Activated CD4-positive, alpha-beta memory T cell treated with anti-CD3 and anti-CD28 coated beads, Interleukin-2, amount 10 ng/mL, durations not matched to agents 7 days and 5 days (primary cell): ENCODE results near the gene TACR1. TPM values are rescaled to one million over a fixed set of nuclear protein-coding genes. Genes with fewer than 3 reads are reported as not detected.

Experiments
- CTCF ChIA-PET: fragments of 350-600 bp; sonication (Branson Sonifier 250); formaldehyde crosslinking; loops from one replicate; lab custom pipeline; 2021; ENCODE audit warnings: antibody characterized with exemption, inconsistent platforms; lab: Charles Lee
- POLR2A ChIA-PET: fragments of 350-600 bp; sonication (Branson Sonifier 250); formaldehyde crosslinking; loops from one replicate; lab custom pipeline; 2021; ENCODE audit warnings: antibody characterized with exemption; lab: Charles Lee
- DNase-seq: peaks from one replicate; pipeline ENCODE4 v3.0.0-alpha.2; 2020
- H3K27ac Mint-ChIP-seq: one replicate; pipeline ENCODE4 v1.8.0; 2021; ENCODE audit warnings: mild to moderate bottlenecking, mixed read lengths
- H3K27me3 Mint-ChIP-seq: one replicate; pipeline ENCODE4 v1.8.0; 2021; ENCODE audit warnings: mixed read lengths
- H3K36me3 Mint-ChIP-seq: one replicate; pipeline ENCODE4 v1.8.0; 2021; ENCODE audit warnings: low read depth, mixed read lengths
- H3K4me1 Mint-ChIP-seq: one replicate; pipeline ENCODE4 v1.8.0; 2021; ENCODE audit warnings: mixed read lengths
- H3K4me3 Mint-ChIP-seq: one replicate; pipeline ENCODE4 v1.8.0; 2021; ENCODE audit warnings: mild to moderate bottlenecking, mixed read lengths
- H3K9me3 Mint-ChIP-seq: one replicate; pipeline ENCODE4 v1.8.0; 2021; ENCODE audit warnings: mixed read lengths
- total RNA-seq, 2 experiments: library from RNA; stranded (reverse); gene quantifications; one replicate each; pipeline ENCODE4 v1.2.3, GENCODE V29; 2021

TACR1 gene
- total RNA-seq, 2 experiments from 2014 or later, result not detected

DNA sequence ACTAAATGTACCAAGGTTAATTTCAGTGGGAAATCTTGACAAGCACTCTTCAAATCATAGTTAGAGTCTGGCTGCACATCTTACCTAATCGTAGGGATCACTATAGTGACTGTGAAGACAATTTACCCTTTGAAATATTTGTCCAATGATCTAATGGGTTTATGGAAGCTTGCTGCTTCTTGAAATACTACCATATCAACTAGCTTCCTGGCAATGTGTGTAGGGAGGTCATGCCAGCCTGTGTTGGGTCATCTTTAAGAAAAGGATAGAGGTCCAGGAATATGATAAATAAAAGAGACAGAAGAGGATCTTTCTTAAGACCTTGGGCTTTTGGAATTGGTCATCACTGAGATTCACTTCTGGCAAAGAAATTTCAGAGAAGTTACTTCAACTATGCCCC is 156.5 kb downstream of the TACR1 start:
- H3K4me1 Mint-ChIP-seq, result no peaks in the 10 kb centered on the region
- ChIA-PET CTCF (no interaction called here), POLR2A (no interaction called here)
- H3K4me3 Mint-ChIP-seq, result no peak overlapping the region
- no peak for DNase-seq
- H3K9me3 Mint-ChIP-seq, result no peaks in the 10 kb centered on the region
- no peak overlapping the region for H3K27ac Mint-ChIP-seq
- H3K27me3 Mint-ChIP-seq, result no peaks in the 10 kb centered on the region
- H3K36me3 Mint-ChIP-seq, result no peaks in the 10 kb centered on the region

DNA sequence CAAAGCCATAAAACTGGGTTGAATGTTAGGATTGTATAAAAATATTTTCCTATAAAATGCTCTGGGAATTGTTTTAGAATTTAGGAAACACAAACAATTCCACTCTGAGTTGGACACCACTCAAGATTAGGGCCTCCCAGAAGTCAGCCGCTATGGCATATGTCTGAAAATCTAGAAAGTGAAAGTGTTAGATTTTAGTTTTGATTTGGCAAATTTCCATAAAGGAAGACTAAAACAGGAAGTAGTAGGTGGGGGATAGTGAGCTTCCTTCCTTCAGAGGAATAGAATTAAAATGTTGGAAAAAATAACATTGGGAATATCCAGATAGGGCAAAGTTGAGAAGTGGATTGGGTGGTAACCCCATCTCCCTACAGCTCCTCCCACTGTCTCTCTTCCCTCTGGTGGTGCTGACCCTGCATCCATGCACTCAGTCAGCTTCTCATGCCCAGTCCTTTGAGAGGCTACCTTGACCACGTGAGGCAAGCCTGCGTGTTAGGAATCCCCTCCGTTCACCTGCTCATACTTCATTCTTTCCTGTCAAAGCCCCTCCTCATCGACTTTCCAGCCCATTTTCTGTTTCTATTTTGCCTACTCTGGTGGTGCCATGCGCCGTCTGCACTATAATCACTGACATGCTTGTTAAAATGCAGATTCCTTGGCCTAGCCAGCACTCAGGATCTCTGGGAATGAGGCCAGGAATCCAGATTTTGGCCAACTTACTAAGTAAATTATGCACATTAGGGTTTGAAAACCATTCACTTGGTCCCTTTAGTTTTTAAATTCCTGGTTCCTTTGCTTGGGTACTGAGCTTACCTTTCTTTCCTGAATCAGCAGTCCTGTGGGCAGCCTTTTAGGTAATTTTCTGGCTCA is 157.4 kb downstream of the TACR1 start:
- no peaks in the 10 kb centered on the region for H3K4me1 Mint-ChIP-seq
- POLR2A ChIA-PET, result no interaction called here
- H3K4me3 Mint-ChIP-seq, result no peak overlapping the region
- CTCF ChIA-PET, result interaction anchor here (1.3 kb wide), 1 partner anchor 17 kb away, joined by 3 read pairs; no protein-coding TSS in a partner anchor
- H3K36me3 Mint-ChIP-seq, result no peaks in the 10 kb centered on the region
- DNase-seq, result no peak
- no peaks in the 10 kb centered on the region for H3K9me3 Mint-ChIP-seq
- H3K27me3 Mint-ChIP-seq, result no peaks in the 10 kb centered on the region
- no peak overlapping the region for H3K27ac Mint-ChIP-seq

DNA sequence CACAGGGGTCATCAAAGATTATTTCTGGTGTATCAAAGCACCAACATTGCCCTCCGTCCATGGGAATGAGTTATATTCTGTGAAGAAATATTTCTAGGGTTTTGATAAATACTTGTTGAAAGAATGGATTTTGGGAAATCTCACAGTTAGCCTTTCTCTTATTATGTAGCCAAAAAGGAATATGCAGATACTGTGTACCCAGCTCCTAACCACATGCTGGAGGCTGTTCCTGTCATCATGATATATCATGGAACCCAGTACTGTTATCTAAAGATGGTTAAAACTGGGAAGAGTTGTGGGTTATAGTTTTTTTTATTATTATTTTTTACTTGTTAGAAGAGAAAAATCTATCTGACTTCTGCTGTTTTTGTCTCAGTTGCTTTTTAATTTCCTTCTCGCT is 158.1 kb downstream of the TACR1 start:
- CTCF ChIA-PET, result interaction anchor here (1.3 kb wide), 1 partner anchor 18 kb away, joined by 3 read pairs; no protein-coding TSS in a partner anchor
- Mint-ChIP-seq H3K9me3 (no peaks in the 10 kb centered on the region), H3K36me3 (no peaks in the 10 kb centered on the region), H3K27me3 (no peaks in the 10 kb centered on the region), H3K4me1 (no peaks in the 10 kb centered on the region), H3K4me3 (no peak overlapping the region), H3K27ac (no peak overlapping the region)
- no peak for DNase-seq
- POLR2A ChIA-PET, result no interaction called here

DNA sequence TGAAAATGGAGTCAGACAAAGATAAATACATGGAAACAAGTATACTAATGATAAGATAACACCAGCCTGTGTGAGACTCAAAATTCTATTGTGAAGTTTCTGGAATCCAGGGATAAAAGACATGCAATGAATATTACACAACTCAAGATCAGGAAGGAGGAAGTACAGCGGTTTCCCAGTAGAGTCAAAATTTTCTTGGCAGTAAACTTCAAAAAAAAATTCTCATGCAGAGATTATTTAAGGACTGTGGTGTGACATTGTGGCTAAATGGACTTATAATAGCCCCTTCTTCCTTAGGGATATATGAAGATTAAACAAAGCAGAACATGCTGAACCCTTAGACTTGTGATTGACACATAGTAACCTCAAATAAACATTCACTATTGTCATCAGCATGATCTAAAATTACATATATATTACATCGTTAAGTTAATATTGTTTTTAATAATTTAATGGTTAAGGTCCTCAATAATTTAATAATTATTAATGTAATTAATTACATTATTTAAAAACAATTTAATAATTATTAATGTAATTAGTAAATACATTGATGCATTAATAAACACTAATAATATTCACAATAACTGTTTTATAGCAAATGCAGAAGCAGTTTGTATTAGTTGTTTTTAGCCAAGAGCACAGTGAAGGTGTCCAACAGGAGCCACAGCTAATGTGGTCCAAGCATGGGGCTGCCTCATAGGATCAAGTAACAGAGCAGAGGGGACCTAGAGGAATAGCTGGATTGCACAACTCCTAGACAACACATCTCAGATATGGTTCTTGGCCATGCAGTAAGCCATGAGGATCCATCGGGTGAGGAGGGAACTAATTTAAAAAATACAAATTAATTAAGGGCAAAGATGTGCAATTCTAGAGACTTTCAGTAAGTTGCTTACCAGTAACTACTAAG is 163.6 kb downstream of the TACR1 start:
- CTCF ChIA-PET, result no interaction called here
- POLR2A ChIA-PET, result no interaction called here
- H3K4me1 Mint-ChIP-seq, result peaks cover 8% of the 10 kb centered on the region
- H3K27ac Mint-ChIP-seq, result no peak overlapping the region
- no peaks in the 10 kb centered on the region for H3K9me3 Mint-ChIP-seq
- no peaks in the 10 kb centered on the region for H3K27me3 Mint-ChIP-seq
- no peak overlapping the region for H3K4me3 Mint-ChIP-seq
- no peak for DNase-seq
- no peaks in the 10 kb centered on the region for H3K36me3 Mint-ChIP-seq

DNA sequence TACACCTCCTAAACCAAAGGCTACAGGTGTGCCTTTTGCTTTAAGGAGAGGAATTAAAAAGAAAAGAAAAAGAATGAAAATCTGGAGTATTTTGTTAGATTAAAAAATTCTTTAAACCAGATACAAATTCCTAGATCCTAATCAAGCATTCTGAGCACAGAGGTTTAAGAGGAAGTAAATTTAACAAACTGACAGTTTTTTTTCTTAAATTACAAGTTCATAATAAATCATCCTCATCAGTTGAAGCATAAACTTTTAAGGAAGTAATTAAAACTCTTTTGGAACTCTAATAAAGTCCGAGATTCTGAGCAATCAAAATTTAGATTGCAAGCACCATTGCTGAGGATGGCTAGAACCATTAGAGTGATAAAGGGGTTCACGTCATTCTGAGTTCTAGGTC is 165.8 kb downstream of the TACR1 start:
- Mint-ChIP-seq H3K4me1 (peaks cover 14% of the 10 kb centered on the region), H3K9me3 (no peaks in the 10 kb centered on the region), H3K36me3 (no peaks in the 10 kb centered on the region), H3K27me3 (no peaks in the 10 kb centered on the region), H3K27ac (no peak overlapping the region), H3K4me3 (no peak overlapping the region)
- DNase-seq, result no peak
- ChIA-PET POLR2A (no interaction called here), CTCF (no interaction called here)

DNA sequence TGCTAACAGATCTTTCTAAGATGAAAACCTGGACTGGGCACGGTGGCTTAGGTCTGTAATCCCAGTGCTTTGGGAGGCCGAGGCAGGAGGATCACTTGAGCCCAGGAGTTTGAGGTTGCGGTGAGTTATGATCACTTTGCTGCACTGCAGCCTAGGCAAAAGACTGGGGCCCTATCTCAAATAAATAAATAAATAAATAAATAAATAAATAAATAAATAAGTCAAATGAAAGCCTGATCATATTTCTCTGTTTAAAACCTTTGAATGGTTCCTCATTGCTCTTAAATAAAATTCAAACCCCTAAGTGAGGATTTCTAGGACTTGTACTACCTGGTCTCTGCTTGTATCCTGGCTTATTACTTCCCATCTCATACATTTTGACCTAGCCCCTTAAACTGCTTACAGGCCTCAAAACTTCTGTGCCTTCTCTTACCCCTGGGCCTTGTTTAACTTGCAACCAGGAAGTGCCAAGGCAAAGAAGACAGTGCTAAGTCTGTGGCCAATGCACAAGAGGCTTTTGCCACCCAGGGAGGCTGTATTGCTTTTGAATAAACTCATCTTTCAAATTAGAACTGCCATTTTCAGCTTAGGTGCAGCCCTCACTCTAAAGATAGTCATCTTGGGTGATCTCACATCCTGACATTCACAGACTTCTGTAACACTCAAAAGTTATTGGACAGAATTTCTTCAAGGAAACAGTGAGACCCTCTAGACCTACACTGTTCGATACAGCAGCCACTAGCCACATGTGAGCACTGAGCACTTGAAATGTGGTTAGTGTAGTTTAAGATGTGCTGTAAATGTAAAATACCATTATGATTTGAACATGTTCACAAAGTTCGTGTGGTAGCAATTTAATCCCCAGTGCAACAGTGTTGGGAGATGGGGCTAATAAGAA is 167.2 kb downstream of the TACR1 start:
- H3K36me3 Mint-ChIP-seq, result no peaks in the 10 kb centered on the region
- peaks cover 14% of the 10 kb centered on the region for H3K4me1 Mint-ChIP-seq
- H3K27ac Mint-ChIP-seq, result no peak overlapping the region
- no peak overlapping the region for H3K4me3 Mint-ChIP-seq
- no peaks in the 10 kb centered on the region for H3K9me3 Mint-ChIP-seq
- DNase-seq, result no peak
- POLR2A ChIA-PET, result no interaction called here
- no peaks in the 10 kb centered on the region for H3K27me3 Mint-ChIP-seq
- CTCF ChIA-PET, result no interaction called here

DNA sequence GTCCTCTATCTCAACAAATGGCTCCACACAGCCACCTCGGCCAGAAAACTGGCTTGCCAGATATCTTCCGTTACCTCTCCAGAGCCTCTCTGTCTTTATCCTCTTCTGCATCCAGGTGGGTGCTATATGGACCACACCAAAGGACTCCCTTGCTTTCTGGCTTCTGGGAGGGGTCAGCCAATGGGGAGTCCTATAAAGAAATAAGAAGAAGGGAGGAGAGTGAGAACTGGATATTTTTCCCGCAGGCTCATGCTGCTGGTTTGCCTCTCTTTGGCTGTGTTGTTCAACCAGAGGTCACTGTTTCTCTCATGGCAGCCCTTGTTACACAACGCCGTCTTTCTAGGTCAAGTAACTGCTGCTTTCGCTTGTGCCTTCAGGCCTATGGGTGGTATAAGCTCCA is 168.1 kb downstream of the TACR1 start:
- Mint-ChIP-seq H3K27me3 (no peaks in the 10 kb centered on the region), H3K36me3 (no peaks in the 10 kb centered on the region), H3K4me1 (peaks cover 14% of the 10 kb centered on the region), H3K9me3 (no peaks in the 10 kb centered on the region), H3K27ac (no peak overlapping the region), H3K4me3 (no peak overlapping the region)
- POLR2A ChIA-PET, result no interaction called here
- CTCF ChIA-PET, result no interaction called here
- no peak for DNase-seq

DNA sequence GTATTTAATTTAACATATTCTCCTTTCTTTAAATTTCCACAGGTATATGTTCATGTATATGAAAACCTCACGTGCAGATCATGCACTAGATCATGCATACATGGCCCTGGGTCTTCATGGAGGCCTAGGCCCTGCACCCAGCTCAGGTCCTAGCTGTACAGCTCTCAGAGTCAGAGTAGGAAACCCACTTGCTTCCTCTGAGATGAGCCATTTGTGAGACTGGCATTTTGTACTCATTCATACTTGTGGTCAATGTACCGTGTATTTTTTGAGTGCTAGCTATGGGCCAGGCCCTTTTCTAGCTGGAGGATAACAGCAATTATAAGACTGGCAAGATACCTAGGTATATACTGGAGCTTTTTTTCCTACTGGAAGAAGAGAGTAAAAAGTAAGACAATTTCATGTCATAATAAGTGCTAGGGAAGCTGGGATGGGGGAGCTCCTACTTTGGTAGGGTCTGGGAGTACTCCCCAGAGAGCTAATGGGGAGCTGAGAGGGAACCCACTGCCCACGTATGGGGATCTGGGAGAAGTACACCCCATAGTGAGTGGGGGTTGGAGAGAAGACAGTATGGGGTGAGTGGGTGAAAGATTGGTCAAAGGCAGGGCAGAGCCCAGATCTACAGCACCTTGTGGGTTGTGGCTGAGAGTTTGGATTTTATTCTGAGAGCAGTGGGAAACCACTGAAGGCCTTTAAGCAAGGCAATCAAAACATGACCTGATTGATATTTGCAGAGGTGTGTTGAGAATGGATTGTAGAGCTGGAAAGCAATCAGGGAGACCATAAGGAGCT is 168.9 kb downstream of the TACR1 start:
- DNase-seq, result no peak
- no peaks in the 10 kb centered on the region for H3K27me3 Mint-ChIP-seq
- H3K4me3 Mint-ChIP-seq, result no peak overlapping the region
- H3K36me3 Mint-ChIP-seq, result no peaks in the 10 kb centered on the region
- CTCF ChIA-PET, result no interaction called here
- H3K4me1 Mint-ChIP-seq, result peaks cover 14% of the 10 kb centered on the region
- POLR2A ChIA-PET, result no interaction called here
- no peak overlapping the region for H3K27ac Mint-ChIP-seq
- H3K9me3 Mint-ChIP-seq, result no peaks in the 10 kb centered on the region

DNA sequence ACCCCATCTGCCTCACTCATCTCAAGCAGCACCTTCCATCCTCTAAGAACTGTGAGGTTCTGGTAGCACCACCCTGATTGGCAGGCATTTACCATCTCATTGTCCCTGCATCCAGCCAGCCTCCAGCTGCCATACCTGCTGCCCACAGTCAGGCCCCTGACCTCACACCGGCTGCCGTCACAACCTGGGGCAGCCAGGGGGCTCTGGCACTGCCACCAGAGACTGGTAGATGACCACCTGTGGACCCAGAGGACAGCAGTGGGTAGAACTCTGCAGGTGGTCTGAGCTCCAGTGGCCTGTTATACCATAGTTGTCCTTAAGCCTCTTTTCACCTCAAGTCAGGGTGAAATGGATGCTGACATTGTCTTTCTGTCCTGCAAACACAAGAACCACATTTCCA is 171.4 kb downstream of the TACR1 start:
- DNase-seq, result no peak
- no peak overlapping the region for H3K27ac Mint-ChIP-seq
- H3K36me3 Mint-ChIP-seq, result no peaks in the 10 kb centered on the region
- POLR2A ChIA-PET, result no interaction called here
- CTCF ChIA-PET, result no interaction called here
- H3K4me1 Mint-ChIP-seq, result peaks cover 14% of the 10 kb centered on the region
- no peaks in the 10 kb centered on the region for H3K9me3 Mint-ChIP-seq
- no peak overlapping the region for H3K4me3 Mint-ChIP-seq
- no peaks in the 10 kb centered on the region for H3K27me3 Mint-ChIP-seq

DNA sequence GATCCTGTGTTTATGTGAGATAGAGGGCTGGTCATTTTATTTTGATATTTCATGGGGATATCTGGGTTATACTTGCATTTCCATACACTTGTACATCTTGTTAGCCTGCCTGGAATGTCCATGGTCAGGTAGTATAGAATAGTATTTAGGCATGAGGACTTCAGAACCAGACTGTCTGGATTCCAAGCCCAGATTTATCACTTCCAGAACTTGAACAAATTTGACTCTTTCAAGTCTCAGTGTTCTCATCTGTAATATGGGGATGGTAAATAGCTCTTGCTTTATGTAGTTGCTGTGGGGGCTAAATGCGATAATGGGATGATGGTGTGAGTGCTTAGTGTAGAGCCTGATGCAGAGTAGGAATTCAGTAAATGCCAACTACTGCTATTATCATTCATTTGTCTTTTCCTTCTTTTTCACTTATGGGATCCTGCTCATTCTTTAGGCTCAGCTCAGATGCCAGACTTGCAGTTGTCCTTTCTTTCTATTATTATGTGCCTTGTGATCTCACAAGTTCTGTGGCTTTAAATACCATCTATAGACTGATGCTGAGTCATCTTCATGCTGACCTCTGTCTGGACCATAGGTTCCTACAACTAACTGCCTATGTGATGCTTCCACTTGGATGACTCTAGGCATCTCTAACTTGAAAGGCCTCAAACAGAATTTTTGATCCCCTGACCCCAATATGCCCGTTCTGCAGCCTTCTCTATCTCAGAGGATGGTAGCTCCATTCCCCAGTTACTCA is 173.5 kb downstream of the TACR1 start:
- H3K27me3 Mint-ChIP-seq, result no peaks in the 10 kb centered on the region
- no peaks in the 10 kb centered on the region for H3K9me3 Mint-ChIP-seq
- DNase-seq, result no peak
- H3K4me1 Mint-ChIP-seq, result peaks cover 7% of the 10 kb centered on the region
- CTCF ChIA-PET, result no interaction called here
- H3K36me3 Mint-ChIP-seq, result no peaks in the 10 kb centered on the region
- no peak overlapping the region for H3K4me3 Mint-ChIP-seq
- no peak overlapping the region for H3K27ac Mint-ChIP-seq
- POLR2A ChIA-PET, result interaction anchor here (0.6 kb wide), 1 partner anchor 26 kb away, joined by 3 read pairs; no protein-coding TSS in a partner anchor

DNA sequence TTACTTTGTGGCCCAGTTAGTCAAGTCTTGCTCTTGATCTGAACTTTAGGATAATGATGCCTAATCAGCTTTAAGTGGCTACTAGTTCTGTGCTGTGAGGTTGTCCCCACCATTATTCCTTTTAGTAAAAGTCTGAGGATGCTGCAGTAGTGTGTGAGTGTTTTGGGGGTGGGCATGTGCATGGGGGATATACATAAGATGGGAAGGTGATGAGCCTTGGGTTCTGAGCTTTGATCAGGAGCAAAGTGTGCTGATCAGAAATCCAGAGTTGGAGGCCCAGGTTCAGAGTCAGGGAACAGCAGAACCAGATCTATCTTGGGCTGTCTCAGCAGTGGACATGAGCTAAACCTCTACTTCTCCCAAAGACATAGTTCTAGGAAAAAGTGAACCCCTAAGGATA is 174.1 kb downstream of the TACR1 start:
- H3K4me3 Mint-ChIP-seq, result no peak overlapping the region

More for the DNA sequence above, 174.1 kb downstream of the TACR1 start:
- Mint-ChIP-seq H3K4me1 (peaks cover 1% of the 10 kb centered on the region), H3K27ac (no peak overlapping the region), H3K27me3 (no peaks in the 10 kb centered on the region), H3K9me3 (no peaks in the 10 kb centered on the region), H3K36me3 (no peaks in the 10 kb centered on the region)
- CTCF ChIA-PET, result no interaction called here
- DNase-seq, result no peak
- POLR2A ChIA-PET, result no interaction called here
